Measurements from ENCODE around the gene CALM3. TPM values are rescaled to one million over a fixed set of nuclear protein-coding genes. Genes with fewer than 3 reads are reported as not detected.

The CALM3 gene
- total and polyA plus RNA-seq, 2 of the 4 experiments (the other 2 are of a cell fraction) = 91.6 to 501 TPM

- Histone ChIP-seq H3K56ac (ENCODE audit: extremely low read depth, insufficient read depth, low read length) (no peak overlapping the region), H3K4me3 (ENCODE audit: insufficient read depth, low read depth, low read length) (no peak overlapping the region), H3K4me1 (ENCODE audit: control insufficient read depth, insufficient read depth, low read length) (peaks cover 15% of the 10 kb centered on the region), H2BK20ac (ENCODE audit: low read depth, low read length) (no peak overlapping the region), H3K14ac (replicated peaks; ENCODE audit: low read depth, low read length) (no peak overlapping the region), H3K9me1 (ENCODE audit: insufficient read depth, low read length) (peaks cover 10% of the 10 kb centered on the region; the same call in 1 of the 2 replicates), H4K8ac (ENCODE audit: low read depth in 2 of 2, low read length in 2 of 2) (no peak overlapping the region), H3K4ac (ENCODE audit: low read depth, low read length) (no peak overlapping the region), H4K20me1 (ENCODE audit: insufficient read depth, low read length) (peaks cover 71% of the 10 kb centered on the region), H3K23ac (ENCODE audit: low read depth, low read length) (peak overlapping the region; percentile 83), H2AK5ac (ENCODE audit: low read depth, low read length) (no peak overlapping the region), H3K79me1 (ENCODE audit: low read depth in 1 of 2, low read length in 2 of 2) (peaks cover 3 to 72% of the 10 kb centered on the region in 2 experiments; a peak in 3 of 4 replicates), H2AFZ (replicated peaks; ENCODE audit: low read length, poor library complexity) (no peak overlapping the region), H3K18ac (ENCODE audit: low read depth, low read length) (no peak overlapping the region), H2BK5ac (ENCODE audit: low read depth, low read length, poor library complexity, severe bottlenecking) (no peak overlapping the region), H3K9me3 (ENCODE audit: control insufficient read depth, insufficient read depth, low read length) (no peaks in the 10 kb centered on the region), H4K91ac (ENCODE audit: insufficient read depth, low read depth, low read length) (no peak overlapping the region), H3K27me3 (ENCODE audit: control insufficient read depth, insufficient read depth, low read length) (no peaks in the 10 kb centered on the region), H3K9ac (ENCODE audit: low read depth, low read length) (no peak overlapping the region), H3K4me2 (ENCODE audit: low read depth, low read length) (no peak overlapping the region), H2BK15ac (ENCODE audit: low read depth, low read length) (no peak overlapping the region), H2AK9ac (replicated peaks; ENCODE audit: low read depth, low read length, poor library complexity) (no peak overlapping the region), H3K36me3 (ENCODE audit: control insufficient read depth, insufficient read depth, low read length) (peaks cover 53% of the 10 kb centered on the region), H2BK120ac (ENCODE audit: low read depth, low read length) (no peak overlapping the region), H4K5ac (ENCODE audit: low read depth, low read length) (no peak overlapping the region), H3K27ac (ENCODE audit: insufficient read depth, low read length) (no peak overlapping the region)
- ChIA-PET CTCF (no interaction called here), POLR2A (ENCODE audit: unreplicated experiment) (no interaction called here)
- dilution Hi-C loops (cut with HindIII; ENCODE audit: low sequenced_read_pairs, unreplicated experiment) (no loop called here), intact Hi-C loops (cut with micrococcal nuclease) (no loop called here), in situ Hi-C loops (cut with MboI; ENCODE audit: low sequenced_read_pairs) (no loop called here)
- 91% methylated on average over 7 of the region's 11 CpGs; no CpG with 5 or more reads in 1 of the 2 experiments for WGBS, 2 experiments (ENCODE audit: extremely low coverage in 2 of 2, insufficient read length in 1 of 2)
- ATAC-seq (ENCODE audit: low read depth) (no peak), DNase-seq (no peak)
- BruUV-seq (replicated peaks) = no TSS peak
- no peak for TF ChIP-seq MXI1 (IDR thresholded peaks at IDR 0.05; ENCODE audit: borderline replicate concordance, low read depth, low read length)
These were observed 4.9 kb downstream of the CALM3 start for GRCh38 chr19:46606019-46606418.

All from IMR-90 (cell line).